ENCODE measurements around the gene REELD1. TPM values are rescaled to one million over a fixed set of nuclear protein-coding genes. Genes with fewer than 3 reads are reported as not detected.

REELD1 gene
- total and polyA plus RNA-seq, 2 of the 4 experiments (the other 2 are of a cell fraction) = not detected

DNA sequence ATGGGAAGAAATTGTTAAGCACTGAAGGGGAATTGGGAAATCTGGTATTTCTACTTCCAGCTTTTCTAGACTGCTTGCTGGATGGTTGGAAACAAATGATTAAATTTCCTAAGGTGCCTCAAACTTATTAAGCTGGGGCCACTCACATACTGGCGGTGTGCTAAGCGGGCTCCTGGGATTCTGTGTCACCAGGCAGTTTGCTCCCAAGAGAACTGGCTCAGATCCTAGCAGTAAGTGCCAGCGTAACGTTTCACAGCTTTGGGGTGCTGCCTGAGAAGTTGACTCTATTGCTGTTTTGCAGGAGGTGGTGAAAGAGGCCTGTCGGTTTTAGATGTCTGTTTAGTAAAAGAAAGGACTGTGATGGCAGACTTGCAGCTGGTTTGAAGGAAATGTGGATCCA lies 6.9 kb upstream of the REELD1 start:
- 14% methylated on average over 1 of the region's 5 CpGs; no CpG with 5 or more reads in 1 of the 2 experiments for WGBS, 2 experiments (ENCODE audit: extremely low coverage in 2 of 2, insufficient read length in 1 of 2)
- Histone ChIP-seq H3K4me2 (ENCODE audit: low read depth, low read length) (no peak overlapping the region), H3K36me3 (ENCODE audit: control insufficient read depth, insufficient read depth, low read length) (no peaks in the 10 kb centered on the region), H4K91ac (ENCODE audit: insufficient read depth, low read depth, low read length) (no peak overlapping the region), H3K27me3 (ENCODE audit: control insufficient read depth, insufficient read depth, low read length) (peaks cover 12% of the 10 kb centered on the region), H2AK5ac (ENCODE audit: low read depth, low read length) (no peak overlapping the region), H4K5ac (ENCODE audit: low read depth, low read length) (no peak overlapping the region), H3K18ac (ENCODE audit: low read depth, low read length) (no peak overlapping the region), H2AK9ac (replicated peaks; ENCODE audit: low read depth, low read length, poor library complexity) (no peak overlapping the region), H3K9me1 (ENCODE audit: insufficient read depth, low read length) (no peaks in the 10 kb centered on the region), H3K23ac (ENCODE audit: low read depth, low read length) (no peak overlapping the region; the same call in 1 of the 2 replicates), H3K79me1 (ENCODE audit: low read depth in 1 of 2, low read length in 2 of 2) (no peaks in the 10 kb centered on the region), H3K4me3 (ENCODE audit: insufficient read depth, low read depth, low read length) (no peak overlapping the region), H3K14ac (replicated peaks; ENCODE audit: low read depth, low read length) (no peak overlapping the region), H2BK120ac (ENCODE audit: low read depth, low read length) (no peak overlapping the region), H2BK5ac (ENCODE audit: low read depth, low read length, poor library complexity, severe bottlenecking) (no peak overlapping the region), H2BK15ac (ENCODE audit: low read depth, low read length) (no peak overlapping the region), H3K4me1 (ENCODE audit: control insufficient read depth, insufficient read depth, low read length) (no peaks in the 10 kb centered on the region), H3K9me3 (ENCODE audit: control insufficient read depth, insufficient read depth, low read length) (no peaks in the 10 kb centered on the region), H3K9ac (ENCODE audit: low read depth, low read length) (no peak overlapping the region), H3K56ac (ENCODE audit: extremely low read depth, insufficient read depth, low read length) (no peak overlapping the region), H3K27ac (ENCODE audit: insufficient read depth, low read length) (no peak overlapping the region), H3K4ac (ENCODE audit: low read depth, low read length) (no peak overlapping the region), H2BK20ac (ENCODE audit: low read depth, low read length) (no peak overlapping the region), H2AFZ (replicated peaks; ENCODE audit: low read length, poor library complexity) (no peak overlapping the region), H4K20me1 (ENCODE audit: insufficient read depth, low read length) (no peaks in the 10 kb centered on the region), H4K8ac (ENCODE audit: low read depth in 2 of 2, low read length in 2 of 2) (no peak overlapping the region)
- TF ChIP-seq, protein P1, sequence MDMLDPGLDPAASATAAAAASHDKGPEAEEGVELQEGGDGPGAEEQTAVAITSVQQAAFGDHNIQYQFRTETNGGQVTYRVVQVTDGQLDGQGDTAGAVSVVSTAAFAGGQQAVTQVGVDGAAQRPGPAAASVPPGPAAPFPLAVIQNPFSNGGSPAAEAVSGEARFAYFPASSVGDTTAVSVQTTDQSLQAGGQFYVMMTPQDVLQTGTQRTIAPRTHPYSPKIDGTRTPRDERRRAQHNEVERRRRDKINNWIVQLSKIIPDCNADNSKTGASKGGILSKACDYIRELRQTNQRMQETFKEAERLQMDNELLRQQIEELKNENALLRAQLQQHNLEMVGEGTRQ (IDR thresholded peaks at IDR 0.05; ENCODE audit: low read depth, low read length) = no peak
- TF ChIP-seq MXI1 (IDR thresholded peaks at IDR 0.05; ENCODE audit: borderline replicate concordance, low read depth, low read length) = no peak
- no peak for TF ChIP-seq ELK1 (IDR thresholded peaks at IDR 0.05; ENCODE audit: borderline replicate concordance, low read depth, low read length)
- TF ChIP-seq CHD1 (IDR thresholded peaks at IDR 0.05; ENCODE audit: low read depth, low read length) = no peak
- TF ChIP-seq MAZ (IDR thresholded peaks at IDR 0.05; ENCODE audit: borderline replicate concordance, low read depth, low read length) = no peak
- TF ChIP-seq CEBPB (IDR thresholded peaks at IDR 0.05; ENCODE audit: low read depth, low read length) = no peak
- no peak for TF ChIP-seq BHLHE40 (IDR thresholded peaks at IDR 0.05; ENCODE audit: low read depth, low read length)
- TF ChIP-seq, protein P2, sequence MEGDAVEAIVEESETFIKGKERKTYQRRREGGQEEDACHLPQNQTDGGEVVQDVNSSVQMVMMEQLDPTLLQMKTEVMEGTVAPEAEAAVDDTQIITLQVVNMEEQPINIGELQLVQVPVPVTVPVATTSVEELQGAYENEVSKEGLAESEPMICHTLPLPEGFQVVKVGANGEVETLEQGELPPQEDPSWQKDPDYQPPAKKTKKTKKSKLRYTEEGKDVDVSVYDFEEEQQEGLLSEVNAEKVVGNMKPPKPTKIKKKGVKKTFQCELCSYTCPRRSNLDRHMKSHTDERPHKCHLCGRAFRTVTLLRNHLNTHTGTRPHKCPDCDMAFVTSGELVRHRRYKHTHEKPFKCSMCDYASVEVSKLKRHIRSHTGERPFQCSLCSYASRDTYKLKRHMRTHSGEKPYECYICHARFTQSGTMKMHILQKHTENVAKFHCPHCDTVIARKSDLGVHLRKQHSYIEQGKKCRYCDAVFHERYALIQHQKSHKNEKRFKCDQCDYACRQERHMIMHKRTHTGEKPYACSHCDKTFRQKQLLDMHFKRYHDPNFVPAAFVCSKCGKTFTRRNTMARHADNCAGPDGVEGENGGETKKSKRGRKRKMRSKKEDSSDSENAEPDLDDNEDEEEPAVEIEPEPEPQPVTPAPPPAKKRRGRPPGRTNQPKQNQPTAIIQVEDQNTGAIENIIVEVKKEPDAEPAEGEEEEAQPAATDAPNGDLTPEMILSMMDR (conservative IDR thresholded peaks at IDR 0.05; ENCODE audit: low read depth, low read length) = no peak
- TF ChIP-seq FOS (IDR thresholded peaks at IDR 0.05; ENCODE audit: low read depth, low read length) = no peak
- TF ChIP-seq RCOR1 (IDR thresholded peaks at IDR 0.05; ENCODE audit: insufficient replicate concordance, low read length) = no peak
- TF ChIP-seq RFX5 (IDR thresholded peaks at IDR 0.05; ENCODE audit: low read depth, low read length) = no peak
- in situ Hi-C loops (cut with MboI; ENCODE audit: low sequenced_read_pairs) (no loop called here), intact Hi-C loops (cut with micrococcal nuclease) (no loop called here), dilution Hi-C loops (cut with HindIII; ENCODE audit: low sequenced_read_pairs, unreplicated experiment) (no loop called here)
- no peak for ATAC-seq (ENCODE audit: low read depth)
- BruUV-seq (replicated peaks) = no TSS peak
- CTCF ChIA-PET = no interaction called here
- POLR2A ChIA-PET (ENCODE audit: unreplicated experiment) = no interaction called here
- DNase-seq = no peak

Data from IMR-90 (cell line).